ENCODE results near the gene EPC2. TPM values are rescaled to one million over a fixed set of nuclear protein-coding genes. Genes with fewer than 3 reads are reported as not detected.
"Not testable (repeated sequence)": the region's sequence is repeated elsewhere in the genome, so short reads cannot be mapped to it uniquely, and the experiment has no call there.

EPC2 gene
- total RNA-seq, 2 experiments from 2014 or later: 39.2 to 45.2 TPM

DNA sequence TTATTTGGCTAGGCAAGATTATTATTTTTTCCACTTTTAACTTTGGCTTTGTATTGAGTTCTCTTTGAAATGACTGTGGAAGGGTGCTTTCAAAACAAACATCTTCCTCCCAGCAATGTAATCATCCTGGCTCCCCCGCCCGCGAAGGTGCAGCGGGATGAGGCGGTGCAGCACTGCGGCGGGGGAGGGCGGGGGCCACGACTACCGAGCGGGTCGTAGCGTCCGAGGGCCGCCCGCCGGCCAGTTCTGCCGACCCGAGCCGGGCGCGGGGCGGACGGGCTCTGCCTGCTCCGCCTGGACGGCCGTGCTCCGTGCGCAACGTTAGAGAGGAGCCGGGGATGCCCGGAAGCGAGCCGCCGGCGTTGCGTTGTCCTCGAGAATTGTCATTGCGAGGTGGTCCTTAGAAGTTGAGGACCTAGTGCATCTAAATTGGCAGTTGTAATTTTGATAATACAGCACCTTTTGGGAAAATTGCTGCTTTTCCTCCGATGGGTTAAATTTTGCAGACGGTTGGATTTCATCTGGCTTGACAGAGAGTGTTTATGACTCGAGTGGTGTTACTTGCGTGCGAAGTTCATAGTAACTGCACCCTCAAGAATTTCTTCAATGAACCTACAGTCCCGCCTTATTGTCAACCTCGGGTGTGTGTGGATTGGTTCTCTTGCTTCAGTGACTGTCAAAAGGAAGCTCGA is 1.1 kb downstream of the EPC2 start:
- ATAC-seq (ENCODE audit: low read depth): peak; percentile 55
- Mint-ChIP-seq H3K27ac (peak overlapping the region; percentile 92), H3K36me3 (peaks cover 6% of the 10 kb centered on the region), H3K4me3 (peak overlapping the region; percentile 98), H3K4me1 (peaks cover 30% of the 10 kb centered on the region), H3K9me3 (no peaks in the 10 kb centered on the region), H3K27me3 (peaks cover 5% of the 10 kb centered on the region)
- peak; percentile 66 for DNase-seq
- POLR2A ChIA-PET: interaction anchor here (0.6 to 2.2 kb wide), 16 partner anchors 11 to 335 kb away, joined by 3 to 13 read pairs (median 4); no protein-coding TSS in a partner anchor

DNA sequence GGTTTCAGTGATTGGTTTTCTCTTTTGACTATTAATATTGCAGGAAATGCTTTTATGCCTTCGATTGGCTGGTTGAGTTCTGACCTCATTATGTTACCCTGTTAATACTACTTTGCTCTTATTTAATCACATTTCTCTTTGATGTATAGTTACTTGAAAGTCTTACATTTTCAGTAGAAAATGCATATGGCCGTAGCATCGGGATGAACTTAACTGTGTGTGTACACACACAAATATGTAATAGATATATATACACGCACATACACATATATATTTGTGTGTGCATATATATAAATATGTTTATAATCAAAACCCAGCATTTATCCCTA is 1.6 kb downstream of the EPC2 start:
- ATAC-seq (ENCODE audit: low read depth): no peak
- POLR2A ChIA-PET: interaction anchor here (0.6 to 2.2 kb wide), 10 partner anchors 11 to 281 kb away, joined by 3 to 13 read pairs (median 4); no protein-coding TSS in a partner anchor
- Mint-ChIP-seq H3K36me3 (peaks cover 6% of the 10 kb centered on the region), H3K27me3 (peaks cover 5% of the 10 kb centered on the region), H3K4me3 (peak overlapping the region; percentile 98), H3K9me3 (no peaks in the 10 kb centered on the region), H3K27ac (peak overlapping the region; percentile 92), H3K4me1 (peaks cover 34% of the 10 kb centered on the region)
- no peak for DNase-seq

DNA sequence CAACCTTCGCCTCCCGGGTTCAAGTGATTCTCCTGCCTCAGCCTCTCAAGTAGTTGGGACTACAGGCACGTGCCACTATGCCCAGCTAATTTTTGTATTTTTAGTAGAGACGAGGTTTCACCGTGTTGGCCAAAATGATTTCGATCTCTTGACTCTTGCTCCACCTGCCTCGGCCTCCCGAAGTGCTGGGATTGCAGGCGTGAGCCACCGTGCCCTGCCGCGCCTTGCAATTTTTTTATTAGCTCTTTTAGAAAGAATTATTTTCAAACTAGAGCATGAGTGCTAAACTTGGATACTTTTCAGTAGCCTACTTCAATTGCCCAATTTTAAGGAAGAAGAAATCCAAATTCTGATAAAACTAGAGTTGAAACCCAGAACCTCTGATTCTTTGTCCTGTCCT is 3.2 kb downstream of the EPC2 start:
- H3K27me3 Mint-ChIP-seq; H3K36me3 Mint-ChIP-seq; POLR2A ChIA-PET; H3K9me3 Mint-ChIP-seq; H3K27ac Mint-ChIP-seq; DNase-seq; ATAC-seq (ENCODE audit: low read depth); H3K4me3 Mint-ChIP-seq: not testable (repeated sequence)
- H3K4me1 Mint-ChIP-seq: peaks cover 47% of the 10 kb centered on the region

DNA sequence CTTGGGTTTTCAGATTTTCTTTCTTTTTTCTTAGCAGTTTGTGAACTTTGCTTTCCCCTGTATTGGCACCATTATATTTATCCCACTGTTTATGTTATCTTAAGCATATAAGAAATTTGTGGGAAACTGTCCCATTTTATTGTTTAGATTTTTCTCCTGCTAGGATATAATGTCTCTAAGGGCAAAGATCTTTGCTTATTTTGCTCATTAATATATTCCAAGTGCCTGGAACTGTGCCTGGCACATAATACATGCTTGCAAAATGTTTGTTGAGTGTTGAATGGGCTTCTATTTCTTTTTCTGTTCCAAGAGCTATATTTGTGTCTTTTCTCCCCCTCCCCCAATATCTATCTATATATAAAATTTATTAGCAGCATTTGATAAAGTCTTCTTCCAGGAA is 5.4 kb downstream of the EPC2 start:
- Mint-ChIP-seq H3K27me3 (no peaks in the 10 kb centered on the region), H3K4me3 (no peak overlapping the region), H3K27ac (no peak overlapping the region), H3K9me3 (no peaks in the 10 kb centered on the region), H3K36me3 (peaks cover 8% of the 10 kb centered on the region), H3K4me1 (peaks cover 44% of the 10 kb centered on the region)
- DNase-seq (no peak), ATAC-seq (ENCODE audit: low read depth) (no peak)
- POLR2A ChIA-PET: no interaction called here

DNA sequence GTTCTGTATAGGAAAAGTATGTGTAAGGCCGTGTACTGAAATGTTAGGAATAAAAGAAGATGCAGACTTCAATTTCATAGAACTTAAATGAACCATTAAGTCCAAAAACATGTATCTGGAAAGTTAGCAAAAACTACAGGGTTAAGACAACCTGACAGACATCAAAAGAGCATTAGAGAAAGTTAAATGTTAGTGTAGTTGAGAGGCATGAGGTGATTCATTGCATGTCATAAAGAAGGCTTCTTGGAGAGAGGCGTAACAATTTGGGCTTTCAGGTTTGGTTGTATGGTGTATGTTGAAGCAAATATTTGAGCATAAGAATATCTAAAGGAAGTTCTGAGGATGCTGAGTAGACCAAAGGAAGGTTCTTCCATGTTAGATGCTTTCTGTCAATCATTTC is 6.3 kb downstream of the EPC2 start:
- H3K4me3 Mint-ChIP-seq: no peak overlapping the region
- POLR2A ChIA-PET: no interaction called here
- H3K27ac Mint-ChIP-seq: no peak overlapping the region
- ATAC-seq (ENCODE audit: low read depth) (no peak), DNase-seq (no peak)
- no peaks in the 10 kb centered on the region for H3K9me3 Mint-ChIP-seq
- H3K36me3 Mint-ChIP-seq: peaks cover 8% of the 10 kb centered on the region
- no peaks in the 10 kb centered on the region for H3K27me3 Mint-ChIP-seq
- peaks cover 46% of the 10 kb centered on the region for H3K4me1 Mint-ChIP-seq

DNA sequence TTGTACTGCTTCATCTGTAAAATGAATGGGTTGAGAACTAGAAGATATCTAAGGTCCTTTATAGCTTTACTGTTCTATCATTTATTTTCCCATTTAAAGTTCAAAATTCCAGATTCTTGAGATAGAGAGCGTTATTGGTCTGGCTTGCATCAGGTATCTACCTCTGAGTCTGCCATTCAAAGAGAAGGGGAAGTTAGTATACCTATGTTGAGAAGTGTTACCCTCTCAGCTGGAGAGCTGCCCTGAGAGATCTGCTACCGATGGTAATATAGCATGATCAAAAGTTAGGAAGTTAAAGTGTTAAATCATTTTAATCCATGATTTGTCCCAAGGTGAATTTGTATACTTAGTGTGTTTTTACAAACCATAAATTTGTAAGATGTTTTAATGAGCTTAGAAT is 7.4 kb downstream of the EPC2 start:
- Mint-ChIP-seq H3K36me3 (peaks cover 8% of the 10 kb centered on the region), H3K27ac (no peak overlapping the region), H3K9me3 (no peaks in the 10 kb centered on the region), H3K4me3 (no peak overlapping the region), H3K4me1 (peaks cover 51% of the 10 kb centered on the region), H3K27me3 (no peaks in the 10 kb centered on the region)
- POLR2A ChIA-PET: no interaction called here
- ATAC-seq (ENCODE audit: low read depth) (no peak), DNase-seq (no peak)

DNA sequence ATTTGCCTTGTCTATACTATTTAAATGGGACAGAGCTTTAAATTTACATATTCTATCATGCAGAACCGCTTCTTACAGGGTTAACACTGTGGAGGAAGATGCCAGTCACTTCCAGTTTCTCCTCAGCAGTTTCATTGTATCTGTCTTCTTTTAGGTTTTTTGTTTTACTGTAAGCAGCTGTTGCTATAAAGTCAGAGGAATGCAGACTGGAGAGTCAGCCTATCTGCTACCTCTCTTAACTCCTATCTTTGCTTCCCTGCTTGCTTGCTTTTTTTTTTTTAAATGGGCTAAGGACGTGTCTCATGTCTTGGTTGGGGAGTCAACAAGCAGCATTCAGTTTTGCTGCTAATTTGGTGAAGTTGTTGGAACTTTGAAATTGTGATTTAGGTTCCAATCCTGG is 8.9 kb downstream of the EPC2 start:
- DNase-seq (no peak), ATAC-seq (ENCODE audit: low read depth) (no peak)
- POLR2A ChIA-PET: no interaction called here
- Mint-ChIP-seq H3K36me3 (peaks cover 8% of the 10 kb centered on the region), H3K27ac (no peak overlapping the region), H3K27me3 (no peaks in the 10 kb centered on the region), H3K4me3 (no peak overlapping the region), H3K9me3 (no peaks in the 10 kb centered on the region), H3K4me1 (peaks cover 57% of the 10 kb centered on the region)

DNA sequence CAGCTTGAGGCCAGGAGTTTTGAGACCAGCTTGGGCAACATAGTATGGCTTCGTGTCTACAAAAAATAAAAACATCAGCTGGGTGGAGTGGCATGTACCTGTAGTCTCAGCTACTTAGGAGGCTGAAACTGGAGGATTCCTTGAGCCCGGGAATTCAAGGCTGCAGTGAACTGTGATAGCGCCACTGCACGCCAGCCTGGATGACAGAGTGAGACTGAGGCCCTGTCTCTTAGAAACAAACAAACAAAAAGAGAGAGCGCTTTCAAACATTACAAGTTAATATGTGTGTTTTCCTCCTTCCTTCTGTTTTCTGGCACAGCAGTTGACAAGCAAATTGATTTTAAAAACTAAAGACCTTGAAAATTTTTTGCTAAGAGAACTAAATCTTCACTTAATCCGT is 9.9 kb downstream of the EPC2 start:
- DNase-seq (no peak), ATAC-seq (ENCODE audit: low read depth) (no peak)
- Mint-ChIP-seq H3K4me1 (peaks cover 56% of the 10 kb centered on the region), H3K36me3 (peaks cover 3% of the 10 kb centered on the region), H3K27me3 (no peaks in the 10 kb centered on the region), H3K9me3 (no peaks in the 10 kb centered on the region), H3K27ac (no peak overlapping the region), H3K4me3 (no peak overlapping the region)
- POLR2A ChIA-PET: no interaction called here

DNA sequence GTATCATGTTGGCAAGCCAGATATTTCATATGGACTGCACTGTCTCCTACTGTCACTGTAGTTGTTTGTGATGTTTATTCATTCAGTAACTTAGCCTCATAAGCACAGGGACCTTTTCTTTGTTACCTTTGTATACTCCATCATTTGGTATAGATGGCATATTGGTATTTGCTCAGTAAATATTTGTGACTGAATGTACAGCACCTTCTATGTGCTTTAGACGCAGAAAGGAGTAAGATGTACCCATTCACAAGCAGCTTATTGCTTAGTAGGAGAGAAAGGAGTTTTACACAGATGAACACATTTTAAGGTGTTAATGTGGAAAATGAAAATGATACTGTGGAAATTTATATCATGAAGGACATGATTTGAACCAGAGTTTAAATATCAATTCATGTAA is 12.0 kb downstream of the EPC2 start:
- no peak overlapping the region for H3K27ac Mint-ChIP-seq
- POLR2A ChIA-PET: interaction anchor here (0.6 to 2.7 kb wide), 2 partner anchors 10 to 250 kb away, joined by 9 to 10 read pairs; no protein-coding TSS in a partner anchor

DNA sequence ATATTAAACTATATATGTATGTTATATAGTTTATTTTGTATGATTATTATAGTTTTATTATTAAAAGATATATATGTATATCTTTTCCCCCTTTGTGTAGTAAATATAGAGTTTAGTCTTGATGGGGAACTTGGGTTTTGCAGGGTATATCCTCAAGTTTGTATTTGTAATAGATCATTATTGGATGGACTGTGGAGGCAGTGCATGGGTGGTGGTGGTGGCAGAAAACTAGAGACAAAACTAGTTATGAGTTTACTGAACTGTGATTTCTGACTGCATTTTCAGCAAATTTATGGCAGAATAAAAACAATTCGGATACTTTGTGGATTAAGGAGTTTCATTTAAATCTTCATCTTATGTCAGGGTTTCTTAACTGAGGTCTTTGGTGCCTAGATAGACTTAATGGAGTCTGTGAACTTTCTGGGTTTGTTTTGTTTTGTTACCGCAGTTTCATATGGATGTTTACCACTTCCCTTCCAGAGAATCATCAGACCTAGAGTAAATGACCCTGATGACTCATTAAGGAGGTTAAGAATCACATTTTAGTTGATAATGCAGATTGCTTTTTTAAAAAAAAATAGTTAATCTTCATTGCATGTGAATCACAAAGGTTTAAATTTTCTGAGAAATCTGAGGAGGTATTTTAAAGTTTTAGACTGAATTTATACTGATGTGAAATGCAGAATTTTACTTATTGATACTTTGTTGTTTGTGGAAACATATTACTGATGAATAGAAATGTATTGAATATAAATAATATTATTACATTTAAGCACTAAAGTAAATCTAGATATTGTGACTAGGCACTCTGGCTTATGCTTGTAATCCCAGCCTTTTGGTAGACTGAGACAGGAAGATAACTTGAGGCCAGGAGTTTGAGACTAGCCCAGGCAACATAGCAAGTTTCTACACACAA is 14.5 kb downstream of the EPC2 start:
- Mint-ChIP-seq H3K4me1 (peaks cover 37% of the 10 kb centered on the region), H3K27ac (no peak overlapping the region), H3K9me3 (peaks cover 3% of the 10 kb centered on the region), H3K27me3 (no peaks in the 10 kb centered on the region), H3K36me3 (peaks cover 12% of the 10 kb centered on the region), H3K4me3 (peak overlapping the region; percentile 23)
- peak; percentile 79 for ATAC-seq (ENCODE audit: low read depth)
- POLR2A ChIA-PET: no interaction called here
- DNase-seq: no peak

More for the DNA sequence above, 12.0 kb downstream of the EPC2 start:
- peaks cover 56% of the 10 kb centered on the region for H3K4me1 Mint-ChIP-seq
- DNase-seq: no peak
- no peak overlapping the region for H3K4me3 Mint-ChIP-seq
- H3K9me3 Mint-ChIP-seq: peaks cover 1% of the 10 kb centered on the region
- H3K27me3 Mint-ChIP-seq: no peaks in the 10 kb centered on the region
- ATAC-seq (ENCODE audit: low read depth): no peak
- peaks cover 5% of the 10 kb centered on the region for H3K36me3 Mint-ChIP-seq

DNA sequence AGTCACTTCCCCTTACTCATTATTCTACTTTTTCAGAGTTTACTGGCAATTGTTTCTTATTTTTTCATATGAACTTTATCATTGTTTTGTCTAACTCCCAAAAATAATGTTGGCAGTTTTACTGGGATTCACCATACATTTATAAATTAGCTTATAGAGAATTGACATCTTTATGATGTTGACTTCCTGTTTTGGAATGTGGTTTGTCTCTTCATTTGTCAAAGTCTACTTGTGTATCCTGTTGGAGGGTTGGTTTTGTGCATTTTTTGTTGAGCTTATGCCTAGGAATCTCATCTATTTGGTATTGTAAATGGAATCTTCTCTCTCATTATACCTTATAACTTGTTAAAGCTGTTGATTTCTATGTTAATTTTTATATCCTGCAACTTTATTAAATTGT is 16.4 kb downstream of the EPC2 start:
- no peak overlapping the region for H3K27ac Mint-ChIP-seq
- H3K36me3 Mint-ChIP-seq: peaks cover 14% of the 10 kb centered on the region
- DNase-seq: no peak
- H3K4me3 Mint-ChIP-seq: no peak overlapping the region
- no peaks in the 10 kb centered on the region for H3K27me3 Mint-ChIP-seq
- no peak for ATAC-seq (ENCODE audit: low read depth)
- H3K4me1 Mint-ChIP-seq: peaks cover 36% of the 10 kb centered on the region
- POLR2A ChIA-PET: interaction anchor here (1.8 kb wide), 1 partner anchor 15 kb away, joined by 13 read pairs; no protein-coding TSS in a partner anchor
- H3K9me3 Mint-ChIP-seq: peaks cover 3% of the 10 kb centered on the region

DNA sequence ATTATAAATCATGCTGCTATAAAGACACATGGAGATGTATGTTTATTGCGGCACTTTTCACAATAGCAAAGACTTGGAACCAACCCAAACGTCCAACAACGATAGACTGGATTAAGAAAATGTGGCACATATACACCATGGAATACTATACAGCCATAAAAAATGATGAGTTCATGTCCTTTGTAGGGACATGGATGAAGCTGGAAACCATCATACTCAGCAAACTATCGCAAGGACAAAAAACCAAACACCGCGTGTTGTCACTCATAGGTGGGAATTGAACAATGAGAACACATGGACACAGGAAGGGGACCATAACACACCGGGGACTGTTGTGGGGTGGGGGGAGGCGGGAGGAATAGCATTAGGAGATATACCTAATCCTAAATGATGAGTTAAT is 17.8 kb downstream of the EPC2 start:
- not testable (repeated sequence) for H3K9me3 Mint-ChIP-seq; ATAC-seq (ENCODE audit: low read depth); H3K27me3 Mint-ChIP-seq; DNase-seq; H3K4me3 Mint-ChIP-seq; H3K27ac Mint-ChIP-seq
- H3K36me3 Mint-ChIP-seq: peaks cover 14% of the 10 kb centered on the region
- peaks cover 33% of the 10 kb centered on the region for H3K4me1 Mint-ChIP-seq
- POLR2A ChIA-PET: interaction anchor here (0.8 kb wide), 1 partner anchor 17 kb away, joined by 4 read pairs; no protein-coding TSS in a partner anchor

DNA sequence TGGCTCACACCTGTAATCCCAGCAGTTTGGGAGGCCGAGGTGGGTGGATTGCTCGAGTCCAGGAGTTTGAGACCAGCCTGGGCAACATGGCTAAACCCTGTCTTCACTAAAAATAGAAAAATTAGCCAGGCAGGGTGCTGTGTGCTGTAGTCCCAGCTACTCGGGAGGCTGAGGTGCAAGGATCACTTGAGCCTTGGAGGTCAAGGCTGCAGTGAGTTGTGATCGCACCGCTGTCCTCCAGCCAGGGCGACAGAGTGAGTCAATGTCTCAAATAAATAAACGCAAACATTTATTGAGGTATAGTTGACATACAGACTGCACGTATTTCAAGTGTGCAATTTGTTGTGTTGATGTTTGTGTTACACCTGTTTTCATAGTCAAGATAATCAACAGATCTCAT is 19.7 kb downstream of the EPC2 start:
- Mint-ChIP-seq H3K36me3 (peaks cover 18% of the 10 kb centered on the region), H3K27me3 (no peaks in the 10 kb centered on the region), H3K9me3 (peaks cover 3% of the 10 kb centered on the region), H3K4me3 (no peak overlapping the region), H3K27ac (no peak overlapping the region), H3K4me1 (peaks cover 32% of the 10 kb centered on the region)
- ATAC-seq (ENCODE audit: low read depth): no peak
- POLR2A ChIA-PET: no interaction called here
- no peak for DNase-seq

DNA sequence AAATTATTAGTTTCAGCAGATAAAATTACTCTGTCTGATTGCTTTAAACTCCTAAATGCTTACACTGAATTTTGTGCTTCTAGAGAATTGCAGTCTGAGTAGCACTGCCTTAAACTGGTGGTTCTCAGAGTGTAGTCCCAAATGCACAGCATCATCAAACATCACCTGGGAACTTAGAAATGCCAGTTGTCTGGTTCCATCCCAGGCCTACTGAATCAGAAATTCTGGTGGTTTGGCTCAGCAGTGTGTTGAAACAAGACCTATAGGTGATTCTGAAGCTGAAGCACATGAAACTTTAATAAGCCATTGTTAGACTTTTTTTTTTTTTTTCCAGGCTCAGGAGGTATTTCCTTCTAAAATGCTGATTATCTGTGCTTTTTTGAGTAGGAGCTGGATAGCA is 22.0 kb downstream of the EPC2 start:
- Mint-ChIP-seq H3K4me1 (peaks cover 21% of the 10 kb centered on the region), H3K4me3 (no peak overlapping the region), H3K36me3 (peaks cover 21% of the 10 kb centered on the region), H3K27ac (no peak overlapping the region), H3K27me3 (no peaks in the 10 kb centered on the region), H3K9me3 (peaks cover 3% of the 10 kb centered on the region)
- DNase-seq (no peak), ATAC-seq (ENCODE audit: low read depth) (no peak)
- POLR2A ChIA-PET: no interaction called here
